ENCODE results near the gene SLIT3. TPM values are rescaled to one million over a fixed set of nuclear protein-coding genes. Genes with fewer than 3 reads are reported as not detected.

The SLIT3 gene
- total RNA-seq, 1 donor from 2014 or later, result 3.1 TPM

- no peak for DNase-seq (ENCODE audit: low read depth)
- no peak for TF ChIP-seq CTCF (conservative IDR thresholded peaks at IDR 0.05; ENCODE audit: low read depth, low read length)
- H3K4me3 ChIP-seq (ENCODE audit: low read depth, low read length), result no peak overlapping the region
Measured at GRCh38 chr5:169176709-169177694, 123.9 kb downstream of the SLIT3 start.

- no peak for TF ChIP-seq CTCF (conservative IDR thresholded peaks at IDR 0.05; ENCODE audit: low read depth, low read length)
- H3K4me3 ChIP-seq (ENCODE audit: low read depth, low read length), result no peak overlapping the region
- DNase-seq (ENCODE audit: low read depth), result no peak
Measured at GRCh38 chr5:169175733-169176132, 125.2 kb downstream of the SLIT3 start.

- DNase-seq (ENCODE audit: low read depth), result no peak
- TF ChIP-seq CTCF (conservative IDR thresholded peaks at IDR 0.05; ENCODE audit: low read depth, low read length), result no peak
- H3K4me3 ChIP-seq (ENCODE audit: low read depth, low read length), result no peak overlapping the region
Measured at GRCh38 chr5:169174923-169175322, 126.0 kb downstream of the SLIT3 start.

- no peak for DNase-seq (ENCODE audit: low read depth)
- TF ChIP-seq CTCF (conservative IDR thresholded peaks at IDR 0.05; ENCODE audit: low read depth, low read length), result no peak
- no peak overlapping the region for H3K4me3 ChIP-seq (ENCODE audit: low read depth, low read length)
Measured at GRCh38 chr5:169173372-169173771, 127.6 kb downstream of the SLIT3 start.

GRCh38 chr5:169171515-169171914 lies 129.4 kb downstream of the SLIT3 start:
- DNase-seq (ENCODE audit: low read depth), result no peak
- TF ChIP-seq CTCF (conservative IDR thresholded peaks at IDR 0.05; ENCODE audit: low read depth, low read length), result no peak
- H3K4me3 ChIP-seq (ENCODE audit: low read depth, low read length), result no peak overlapping the region

GRCh38 chr5:169169783-169170182 lies 131.2 kb downstream of the SLIT3 start:
- no peak for DNase-seq (ENCODE audit: low read depth)
- no peak for TF ChIP-seq CTCF (conservative IDR thresholded peaks at IDR 0.05; ENCODE audit: low read depth, low read length)
- no peak overlapping the region for H3K4me3 ChIP-seq (ENCODE audit: low read depth, low read length)

GRCh38 chr5:169168280-169168679 lies 132.7 kb downstream of the SLIT3 start:
- no peak overlapping the region for H3K4me3 ChIP-seq (ENCODE audit: low read depth, low read length)
- TF ChIP-seq CTCF (conservative IDR thresholded peaks at IDR 0.05; ENCODE audit: low read depth, low read length), result no peak
- DNase-seq (ENCODE audit: low read depth), result no peak
